A549 treated with AZD2906 at 1 μM for 4 hours (cell line): ENCODE data around the gene TRIM48. TPM values are rescaled to one million over a fixed set of nuclear protein-coding genes. Genes with fewer than 3 reads are reported as not detected.

ENCODE experiments used
- total RNA-seq: library from RNA; stranded (reverse); fragments of 200-300 nt; extraction: Qiagen RNA extraction; gene quantifications from 5 replicates; pipeline ENCODE4 v1.2.3, GENCODE V29; 2022

The TRIM48 gene
- not detected in 5 replicates for total RNA-seq

GRCh38 chr11:55261855-55262254 lies at the start of gene TRIM48:
TRIM48 (plus strand) TSS chr11:55262155; CDS start chr11:55262268, 113 bp downstream.

Other genes with a start within 250 kb of the TRIM48 start
- not detected in 5 replicates for gene OR4A16, start 81.0 kb downstream of the TRIM48 start, total RNA-seq
- not detected in 5 replicates for gene OR4A15, start 105.8 kb downstream of the TRIM48 start, total RNA-seq